Ectodermal cell (in vitro differentiated cells): ENCODE results near the gene CPEB3.

ENCODE experiments used
- H3K27ac ChIP-seq: 2 replicates; pipeline ENCODE4 v1.7.0; 2013; ENCODE audit warnings: mild to moderate bottlenecking, low read depth, low read length; ENCODE audit not compliant: insufficient read depth, poor library complexity, severe bottlenecking
- H3K27me3 ChIP-seq: 2 replicates; pipeline ENCODE4 v1.7.0; 2013; ENCODE audit warnings: mild to moderate bottlenecking, low read length; ENCODE audit not compliant: insufficient read depth, control insufficient read depth, poor library complexity, severe bottlenecking
- H3K36me3 ChIP-seq: one replicate; pipeline ENCODE4 v1.7.0; 2013; ENCODE audit warnings: low read length; ENCODE audit not compliant: control insufficient read depth, insufficient read depth
- H3K4me1 ChIP-seq: one replicate; pipeline ENCODE4 v1.7.0; 2013; ENCODE audit warnings: low read length; ENCODE audit not compliant: control insufficient read depth, insufficient read depth
- H3K4me3 ChIP-seq: 2 replicates; pipeline ENCODE4 v1.7.0; 2013; ENCODE audit warnings: low read depth, low read length, control low read depth; ENCODE audit not compliant: insufficient read depth
- H3K9me3 ChIP-seq: 2 replicates; pipeline ENCODE4 v1.7.0; 2013; ENCODE audit warnings: mild to moderate bottlenecking, low read length, moderate library complexity; ENCODE audit not compliant: control insufficient read depth
- WGBS, 2 experiments: methylation state at CpG; one replicate each; pipeline ENCODE4 v1.1.7; 2013; ENCODE audit warnings: missing lambda C conversion rate in 2 of 2; 5-methylcytosine and 5-hydroxymethylcytosine counted together

CPEB3 gene

GRCh38 chr10:92080244-92080643 lies 210.6 kb downstream of the CPEB3 start:
- no peaks in the 10 kb centered on the region for H3K4me1 ChIP-seq
- 85 to 92% methylated on average over 3 of the region's 3 CpGs for WGBS, 2 experiments
- no peak overlapping the region for H3K27ac ChIP-seq
- no peak overlapping the region for H3K4me3 ChIP-seq
- H3K9me3 ChIP-seq: no peaks in the 10 kb centered on the region
- no peaks in the 10 kb centered on the region for H3K36me3 ChIP-seq
- no peaks in the 10 kb centered on the region for H3K27me3 ChIP-seq

GRCh38 chr10:92079003-92079402 lies 211.9 kb downstream of the CPEB3 start:
- no peaks in the 10 kb centered on the region for H3K4me1 ChIP-seq
- no peak overlapping the region for H3K27ac ChIP-seq
- WGBS, 2 experiments: 97 to 98% methylated on average over 6 of the region's 6 CpGs
- H3K36me3 ChIP-seq: no peaks in the 10 kb centered on the region
- no peaks in the 10 kb centered on the region for H3K9me3 ChIP-seq
- no peak overlapping the region for H3K4me3 ChIP-seq
- no peaks in the 10 kb centered on the region for H3K27me3 ChIP-seq

GRCh38 chr10:92076722-92077121 lies 214.2 kb downstream of the CPEB3 start:
- H3K36me3 ChIP-seq: no peaks in the 10 kb centered on the region
- no peaks in the 10 kb centered on the region for H3K4me1 ChIP-seq
- no peak overlapping the region for H3K27ac ChIP-seq
- no peaks in the 10 kb centered on the region for H3K27me3 ChIP-seq
- H3K4me3 ChIP-seq: no peak overlapping the region
- H3K9me3 ChIP-seq: no peaks in the 10 kb centered on the region

- H3K27me3 ChIP-seq: no peaks in the 10 kb centered on the region
- no peaks in the 10 kb centered on the region for H3K4me1 ChIP-seq
- H3K27ac ChIP-seq: no peak overlapping the region
- no peak overlapping the region for H3K4me3 ChIP-seq
- H3K36me3 ChIP-seq: no peaks in the 10 kb centered on the region
- no peaks in the 10 kb centered on the region for H3K9me3 ChIP-seq
These were observed 215.0 kb downstream of the CPEB3 start for GRCh38 chr10:92075829-92076228.

GRCh38 chr10:92074126-92074887 lies 216.6 kb downstream of the CPEB3 start:
- Histone ChIP-seq H3K9me3 (no peaks in the 10 kb centered on the region), H3K4me3 (no peak overlapping the region), H3K27ac (no peak overlapping the region), H3K27me3 (no peaks in the 10 kb centered on the region), H3K36me3 (no peaks in the 10 kb centered on the region), H3K4me1 (no peaks in the 10 kb centered on the region)
- 93 to 96% methylated on average over 5 to 6 of the region's 6 CpGs for WGBS, 2 experiments

- Histone ChIP-seq H3K27me3 (no peaks in the 10 kb centered on the region), H3K27ac (no peak overlapping the region), H3K4me1 (no peaks in the 10 kb centered on the region), H3K36me3 (no peaks in the 10 kb centered on the region), H3K4me3 (no peak overlapping the region), H3K9me3 (no peaks in the 10 kb centered on the region)
- 83% methylated on average over 1 of the region's 1 CpG; no CpG with 5 or more reads in 1 of the 2 experiments for WGBS, 2 experiments
These were observed 222.0 kb downstream of the CPEB3 start for GRCh38 chr10:92068900-92069299.

GRCh38 chr10:92066386-92066785 lies 224.5 kb downstream of the CPEB3 start:
- WGBS, 2 experiments: 88 to 92% methylated on average over 4 of the region's 4 CpGs
- Histone ChIP-seq H3K27me3 (no peaks in the 10 kb centered on the region), H3K9me3 (no peaks in the 10 kb centered on the region), H3K4me3 (no peak overlapping the region), H3K27ac (no peak overlapping the region), H3K4me1 (no peaks in the 10 kb centered on the region), H3K36me3 (no peaks in the 10 kb centered on the region)

- no peaks in the 10 kb centered on the region for H3K4me1 ChIP-seq
- H3K9me3 ChIP-seq: no peaks in the 10 kb centered on the region
- WGBS, 2 experiments: 100% methylated on average over 1 to 2 of the region's 2 CpGs
- no peak overlapping the region for H3K27ac ChIP-seq
- H3K27me3 ChIP-seq: no peaks in the 10 kb centered on the region
- H3K36me3 ChIP-seq: no peaks in the 10 kb centered on the region
- no peak overlapping the region for H3K4me3 ChIP-seq
These were observed 226.4 kb downstream of the CPEB3 start for GRCh38 chr10:92064506-92064905.

GRCh38 chr10:92062273-92062672 lies 228.6 kb downstream of the CPEB3 start:
- WGBS, 2 experiments: 88 to 100% methylated on average over 1 of the region's 1 CpG
- H3K9me3 ChIP-seq: no peaks in the 10 kb centered on the region
- no peaks in the 10 kb centered on the region for H3K27me3 ChIP-seq
- no peak overlapping the region for H3K27ac ChIP-seq
- no peaks in the 10 kb centered on the region for H3K36me3 ChIP-seq
- no peaks in the 10 kb centered on the region for H3K4me1 ChIP-seq
- H3K4me3 ChIP-seq: no peak overlapping the region

GRCh38 chr10:92054807-92055206 lies 236.1 kb downstream of the CPEB3 start:
- Histone ChIP-seq H3K4me3 (no peak overlapping the region), H3K4me1 (no peaks in the 10 kb centered on the region), H3K36me3 (no peaks in the 10 kb centered on the region), H3K27ac (no peak overlapping the region), H3K27me3 (no peaks in the 10 kb centered on the region), H3K9me3 (no peaks in the 10 kb centered on the region)

- H3K36me3 ChIP-seq: no peaks in the 10 kb centered on the region
- WGBS, 2 experiments: 50 to 52% methylated on average over 5 of the region's 5 CpGs
- no peak overlapping the region for H3K4me3 ChIP-seq
- no peak overlapping the region for H3K27ac ChIP-seq
- no peaks in the 10 kb centered on the region for H3K27me3 ChIP-seq
- no peaks in the 10 kb centered on the region for H3K9me3 ChIP-seq
- no peaks in the 10 kb centered on the region for H3K4me1 ChIP-seq
These were observed 238.1 kb downstream of the CPEB3 start for GRCh38 chr10:92052741-92053140.
